Measurements from ENCODE around the gene CXXC5.

Gene CXXC5

DNA sequence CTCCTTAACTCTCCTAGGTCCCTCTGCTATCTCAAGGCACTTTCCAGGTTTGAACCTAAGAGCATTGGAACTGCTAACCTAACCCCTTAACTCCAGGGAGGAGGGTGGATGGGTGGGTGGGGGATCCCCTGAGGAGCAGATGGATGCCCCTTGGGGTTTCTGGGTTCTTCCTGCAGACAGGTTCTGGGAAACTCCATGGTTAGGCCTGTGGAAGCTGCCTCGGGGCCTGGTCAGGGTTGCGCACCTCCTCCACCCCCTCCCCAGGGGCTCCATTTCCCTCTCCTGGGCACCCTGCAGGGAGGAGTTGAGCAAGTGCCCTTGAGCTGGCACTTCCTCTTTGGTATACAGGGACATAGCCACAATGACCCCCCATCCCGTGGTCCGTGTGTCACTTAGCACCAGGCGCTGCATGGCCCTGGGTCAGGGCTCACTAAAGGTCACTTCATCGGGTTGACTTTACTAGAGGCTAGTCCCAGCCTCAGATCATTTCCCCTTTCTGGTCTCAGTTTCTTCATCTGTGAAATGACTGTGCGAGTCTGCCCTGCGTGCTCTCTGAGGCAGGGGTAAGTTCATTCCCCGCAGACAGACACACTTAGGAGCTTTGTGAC is 16.0 kb downstream of the CXXC5 start:
- H3K4me3 ChIP-seq (ENCODE audit: low read depth, low read length) = no peak overlapping the region

DNA sequence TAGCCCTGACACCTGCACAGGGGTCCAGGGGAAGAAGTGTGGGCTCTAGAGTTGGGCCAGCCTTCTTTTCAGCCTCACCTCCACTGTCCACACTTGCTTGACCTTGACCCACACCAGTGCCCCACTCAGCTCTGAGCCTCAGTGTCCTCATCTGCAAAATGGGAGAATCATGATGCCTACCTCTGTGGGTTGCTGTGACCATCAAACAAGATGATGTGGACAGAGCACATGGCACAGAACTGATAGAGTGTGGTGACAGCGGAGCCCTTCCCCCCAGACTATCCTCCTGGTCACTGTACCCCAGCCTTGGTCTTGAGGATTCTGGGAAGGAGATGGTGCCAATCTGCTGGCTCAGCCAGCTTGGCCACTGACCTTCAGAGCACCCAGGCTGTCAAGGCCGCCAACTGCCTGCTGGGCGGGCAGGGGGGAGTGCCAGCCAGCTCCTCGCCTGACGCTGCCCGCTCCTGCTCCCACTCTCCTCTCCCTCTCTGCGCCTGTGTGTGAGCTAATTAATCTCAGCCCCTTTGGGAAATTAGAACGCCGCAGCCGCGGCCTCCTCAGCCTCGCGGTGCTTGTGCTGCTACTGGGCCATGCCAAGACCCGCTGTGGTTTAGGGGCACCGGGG is 16.7 kb downstream of the CXXC5 start:
- no peak overlapping the region for H3K4me3 ChIP-seq (ENCODE audit: low read depth, low read length)

DNA sequence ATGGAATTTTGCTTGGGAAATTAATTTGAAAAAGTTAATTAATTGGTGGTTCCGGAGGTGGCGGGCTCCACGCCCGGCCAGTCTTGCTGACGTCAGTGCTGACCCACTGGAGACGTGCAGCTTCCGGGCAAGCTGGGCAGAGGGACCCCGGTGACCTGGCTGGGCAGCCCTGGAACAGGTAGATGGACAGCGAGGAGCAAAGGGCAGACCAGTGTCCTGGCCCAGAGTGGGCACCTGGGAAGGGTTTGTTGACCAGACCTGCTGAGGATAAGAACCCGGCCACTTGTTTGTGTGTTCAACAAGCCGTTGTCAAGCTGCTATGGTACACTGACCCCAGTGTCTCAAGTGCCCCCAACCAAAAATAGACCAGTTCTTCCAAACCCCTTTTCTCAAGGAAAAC is 17.5 kb downstream of the CXXC5 start:
- no peak overlapping the region for H3K4me3 ChIP-seq (ENCODE audit: low read depth, low read length)

DNA sequence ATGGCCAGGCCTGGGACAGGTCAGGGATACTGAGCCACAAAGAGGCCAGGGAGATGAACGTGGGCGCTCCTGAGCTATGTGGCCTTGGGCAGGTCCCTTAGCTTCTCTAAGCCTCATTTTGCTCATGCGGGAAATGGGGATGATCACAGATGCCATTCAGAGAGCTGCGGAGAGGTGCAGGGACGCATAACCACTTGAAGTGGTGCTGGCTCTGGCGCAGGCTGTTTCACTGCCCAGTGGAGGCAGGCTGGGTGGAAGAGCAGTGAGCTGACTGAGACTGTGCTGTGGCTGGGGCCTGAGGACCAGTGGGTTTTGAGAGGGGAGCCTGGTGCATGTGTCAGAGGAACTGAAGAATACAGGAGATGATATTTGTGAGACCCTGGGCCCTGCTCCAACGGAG is 18.4 kb downstream of the CXXC5 start:
- H3K4me3 ChIP-seq (ENCODE audit: low read depth, low read length) = no peak overlapping the region

DNA sequence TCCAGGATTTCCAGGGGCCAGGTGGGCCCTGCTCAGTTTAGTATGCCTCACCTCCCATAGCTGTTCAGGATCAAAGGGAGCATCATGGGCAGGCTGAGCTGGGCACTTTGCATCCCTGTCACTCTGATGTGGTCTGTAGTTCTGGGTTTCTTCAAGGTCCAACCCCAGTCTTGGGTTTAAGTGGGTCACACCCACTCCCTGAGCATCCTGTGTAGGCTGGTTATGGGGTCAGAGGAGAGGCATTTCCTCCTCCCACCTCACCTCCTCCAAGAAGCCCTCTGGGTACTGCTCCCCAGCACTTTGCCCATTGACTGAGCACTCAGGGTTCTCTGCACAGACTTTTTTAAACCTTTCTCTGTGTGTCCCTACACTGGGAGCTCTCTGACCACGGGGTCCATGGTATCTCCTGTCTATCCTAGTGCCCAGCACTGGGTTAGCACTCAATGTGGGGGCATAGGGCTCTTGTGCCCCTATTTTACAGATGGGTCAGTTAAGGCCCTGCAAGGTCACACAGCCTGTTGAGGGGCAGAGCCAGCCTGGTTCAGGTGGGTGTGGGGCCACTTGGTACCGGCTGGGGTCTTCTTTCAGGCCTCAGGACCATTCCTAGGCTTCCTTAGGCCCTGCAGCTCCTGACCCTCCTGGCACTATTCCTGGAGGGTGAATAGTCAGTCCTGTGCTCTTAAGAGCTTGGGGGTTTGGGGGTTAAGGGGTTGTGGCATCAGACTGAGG is 19.0 kb downstream of the CXXC5 start:
- no peak overlapping the region for H3K4me3 ChIP-seq (ENCODE audit: low read depth, low read length)

DNA sequence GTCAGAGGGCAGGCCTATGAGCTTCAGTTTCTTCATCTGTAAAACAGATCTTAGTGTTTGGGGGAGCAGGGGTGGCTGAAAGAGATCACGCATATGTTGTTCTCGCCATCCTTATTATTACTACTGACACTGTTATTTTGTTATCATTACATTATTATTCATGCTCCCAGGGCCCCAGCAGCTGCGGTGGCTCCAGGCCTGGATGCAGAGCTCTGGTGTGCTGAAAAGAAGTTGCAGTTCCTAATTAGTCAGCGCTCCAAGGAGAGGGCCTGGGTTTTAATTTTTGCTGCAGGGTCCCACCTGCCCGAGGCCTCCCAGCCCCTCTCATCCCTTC is 19.5 kb downstream of the CXXC5 start:
- no peak overlapping the region for H3K4me3 ChIP-seq (ENCODE audit: low read depth, low read length)

DNA sequence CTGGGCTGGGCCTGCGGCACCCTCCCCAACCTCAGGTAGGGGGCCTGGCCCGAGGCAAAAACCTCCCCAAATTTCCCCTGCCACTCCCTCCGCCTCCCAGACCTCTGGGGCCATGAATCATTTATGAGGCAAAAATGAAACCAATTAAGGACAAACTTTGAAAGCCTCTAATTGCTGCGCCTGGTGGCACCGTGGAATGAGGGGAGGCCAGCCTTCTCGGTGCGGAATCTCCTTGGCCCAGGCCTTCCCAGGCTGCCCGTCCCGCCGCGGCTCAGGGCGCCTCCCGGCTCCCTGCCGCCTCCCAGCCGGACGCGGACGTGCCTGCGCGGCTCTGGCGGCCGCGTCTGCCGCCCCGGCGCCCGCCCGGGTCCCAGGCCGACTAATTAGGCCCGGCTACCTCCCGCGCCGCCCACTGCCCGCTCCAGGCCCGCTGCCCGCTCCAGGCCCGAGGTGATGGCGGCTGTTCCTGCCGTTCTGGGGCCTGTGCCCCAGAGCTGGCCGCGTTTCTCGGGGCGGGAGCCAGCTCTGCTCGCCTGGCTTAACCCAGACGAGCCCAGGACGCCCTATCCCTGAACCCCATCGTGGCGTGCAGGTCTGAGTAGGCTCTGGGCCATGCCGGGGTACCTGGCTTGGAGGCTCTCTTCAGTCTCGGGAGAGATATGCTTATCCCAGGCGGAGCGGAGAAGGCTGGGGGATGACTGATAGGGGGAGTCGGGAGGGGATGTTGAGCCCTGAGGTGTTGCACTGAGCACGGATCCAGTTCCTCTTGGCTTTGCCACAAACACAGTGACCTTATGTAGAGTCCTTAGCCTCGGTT is 20.1 kb downstream of the CXXC5 start:
- no peak overlapping the region for H3K4me3 ChIP-seq (ENCODE audit: low read depth, low read length)

DNA sequence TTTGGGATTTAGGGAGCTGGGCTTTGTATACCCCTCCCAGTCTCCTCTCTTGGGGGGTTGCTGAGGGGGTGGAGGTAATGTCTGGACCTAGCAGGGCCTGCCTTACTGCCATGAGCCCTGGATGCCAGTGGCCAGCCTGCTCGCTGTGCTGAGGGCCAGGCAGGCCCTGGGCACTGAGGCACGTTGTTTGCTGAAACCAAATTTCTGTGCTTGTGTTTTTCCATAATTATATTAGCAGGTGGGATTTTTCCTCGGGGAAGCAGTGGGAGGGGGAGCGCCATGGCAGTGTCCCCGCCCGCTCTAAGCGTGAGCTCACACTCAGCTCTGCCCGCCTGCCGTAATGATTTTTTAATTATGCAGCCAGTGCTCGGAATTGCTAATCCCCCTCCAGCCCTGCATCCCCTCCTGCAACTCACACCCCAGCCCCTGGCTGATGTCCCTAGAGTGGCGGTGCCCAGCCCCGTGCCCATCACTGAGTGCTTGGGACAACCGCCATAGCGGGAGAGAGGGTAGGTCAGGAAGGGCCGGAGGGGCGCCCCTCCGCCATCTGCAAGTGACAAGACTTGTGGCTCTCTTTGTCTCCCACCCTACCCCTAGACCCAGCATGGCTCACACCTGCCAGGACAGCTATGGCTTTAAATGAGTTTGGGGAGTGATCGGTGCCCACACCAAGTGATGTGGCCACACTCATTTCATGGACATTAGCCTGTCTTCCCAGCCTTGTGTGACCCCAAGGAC is 20.9 kb downstream of the CXXC5 start:
- no peak overlapping the region for H3K4me3 ChIP-seq (ENCODE audit: low read depth, low read length)

DNA sequence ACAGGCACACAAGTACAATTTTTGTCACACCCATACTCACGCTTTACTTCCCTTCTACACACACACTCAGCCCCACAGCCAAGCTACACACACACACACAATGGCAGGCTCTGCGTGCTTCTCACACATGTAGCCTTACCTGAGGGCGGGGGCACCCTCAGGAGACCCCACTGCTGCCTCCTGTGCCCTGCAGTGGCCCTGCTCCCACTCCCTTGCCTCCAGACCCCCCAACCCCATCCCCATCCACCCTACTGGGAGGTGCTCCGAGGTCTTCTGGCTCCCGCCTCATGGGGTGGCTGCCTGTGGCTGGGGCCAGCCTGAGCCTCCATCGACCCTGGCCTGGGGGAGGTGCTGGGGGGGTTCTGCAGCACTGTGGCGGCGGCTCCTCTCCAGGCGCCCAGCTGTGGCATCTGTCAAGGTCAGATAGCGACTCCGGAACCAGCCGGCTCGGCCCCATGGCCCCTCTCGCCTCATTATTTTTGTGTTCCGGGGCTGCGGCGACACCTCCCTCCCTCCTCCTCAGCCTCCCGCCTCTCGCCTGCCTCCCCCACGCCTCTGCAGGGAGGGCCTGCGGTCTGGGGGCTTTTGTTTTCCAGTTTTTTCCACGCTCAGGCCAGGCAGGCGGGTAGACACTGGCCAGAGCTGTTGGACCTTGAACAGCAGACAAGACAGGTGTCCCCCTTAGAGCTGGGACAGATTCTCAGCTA is 21.7 kb downstream of the CXXC5 start:
- H3K4me3 ChIP-seq (ENCODE audit: low read depth, low read length) = no peak overlapping the region

DNA sequence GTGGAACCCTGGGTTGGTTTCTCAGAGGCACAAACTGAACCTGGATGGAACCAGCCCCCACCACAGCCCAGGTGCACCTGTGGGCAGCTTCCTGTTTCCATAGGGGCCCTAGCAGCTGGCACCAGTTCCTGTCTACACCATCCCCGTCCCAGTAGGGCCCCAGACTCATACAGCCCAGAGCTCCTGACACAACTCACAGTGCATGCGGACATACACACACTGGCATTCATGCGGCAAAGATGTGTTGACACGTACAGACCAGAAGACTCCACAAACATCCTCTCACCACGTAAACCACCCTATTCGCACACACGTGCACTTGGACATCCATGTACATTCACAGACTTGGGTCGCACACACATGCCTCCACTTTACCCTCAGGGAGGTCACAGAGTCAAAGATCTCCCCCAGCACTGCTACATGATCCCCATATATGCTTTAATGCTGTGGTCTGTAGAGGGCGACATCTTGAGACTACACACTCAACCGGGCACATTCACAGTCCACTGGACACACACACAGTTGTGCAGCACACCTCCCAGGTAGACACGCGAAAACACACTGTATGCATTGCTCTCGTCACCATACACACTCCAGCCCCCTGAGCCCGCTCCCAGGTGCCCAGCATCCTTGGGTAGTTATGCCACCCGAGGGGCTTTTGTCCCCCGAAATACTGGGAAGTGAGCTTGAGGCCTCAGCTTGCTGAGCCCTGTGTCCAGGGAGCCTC is 22.4 kb downstream of the CXXC5 start:
- no peak overlapping the region for H3K4me3 ChIP-seq (ENCODE audit: low read depth, low read length)

DNA sequence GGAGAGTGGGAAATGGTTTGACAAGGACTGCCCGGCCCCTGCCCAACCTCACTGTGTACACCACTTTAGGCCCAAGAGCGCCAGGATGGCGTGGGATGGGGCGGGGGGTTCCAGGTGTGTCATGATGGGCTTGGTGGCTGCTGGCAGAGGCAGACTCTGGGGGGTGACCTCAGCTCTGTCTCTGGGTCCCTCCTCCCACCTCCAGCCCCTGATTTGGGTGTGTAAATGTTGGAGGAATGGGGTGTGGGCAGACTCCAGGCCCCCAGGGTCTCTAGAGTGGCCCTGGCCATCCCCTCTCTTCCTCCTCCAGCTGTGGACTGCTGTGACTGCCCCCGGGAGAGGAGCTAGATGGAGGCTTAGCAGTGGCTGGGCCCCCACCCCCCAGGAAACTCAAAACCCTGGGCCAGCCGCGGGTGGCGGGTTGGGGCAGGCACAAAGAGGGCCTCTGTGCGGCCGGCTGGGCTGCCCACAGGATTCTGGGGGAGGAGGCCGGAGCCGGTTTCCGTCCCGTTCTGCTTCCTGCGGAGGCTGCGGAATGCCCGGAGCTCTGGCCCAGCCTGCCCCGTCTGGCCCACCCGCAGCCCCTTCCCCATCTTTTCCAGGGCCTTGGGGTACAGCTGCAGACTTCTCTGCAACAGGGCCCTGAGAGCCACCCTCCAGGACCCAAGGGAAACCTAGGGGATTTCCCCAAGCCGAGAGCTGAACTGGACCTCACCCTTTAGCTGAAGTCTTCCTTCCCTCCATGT is 23.1 kb downstream of the CXXC5 start:
- H3K4me3 ChIP-seq (ENCODE audit: low read depth, low read length) = no peak overlapping the region

DNA sequence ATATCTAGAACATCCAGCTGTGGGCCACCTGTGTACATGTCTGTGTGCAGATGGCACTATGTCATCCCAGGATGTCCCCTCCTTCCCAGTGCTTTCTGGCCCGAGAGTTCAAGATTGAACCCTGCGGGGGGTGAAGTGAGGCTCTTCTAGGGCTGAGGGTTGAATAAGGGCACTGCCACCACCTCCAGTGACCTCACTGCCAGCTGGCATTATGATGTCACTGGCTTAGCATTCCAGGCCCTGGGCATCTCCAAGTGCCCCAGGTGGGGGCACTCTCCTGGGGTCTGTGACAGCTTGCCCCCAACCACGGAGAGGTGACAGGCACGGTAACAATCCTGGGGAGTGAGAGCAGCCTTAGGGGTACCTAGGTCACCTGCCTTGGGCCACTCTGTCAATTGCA is 27.1 kb downstream of the CXXC5 start:
- no peak overlapping the region for H3K4me3 ChIP-seq (ENCODE audit: low read depth, low read length)

DNA sequence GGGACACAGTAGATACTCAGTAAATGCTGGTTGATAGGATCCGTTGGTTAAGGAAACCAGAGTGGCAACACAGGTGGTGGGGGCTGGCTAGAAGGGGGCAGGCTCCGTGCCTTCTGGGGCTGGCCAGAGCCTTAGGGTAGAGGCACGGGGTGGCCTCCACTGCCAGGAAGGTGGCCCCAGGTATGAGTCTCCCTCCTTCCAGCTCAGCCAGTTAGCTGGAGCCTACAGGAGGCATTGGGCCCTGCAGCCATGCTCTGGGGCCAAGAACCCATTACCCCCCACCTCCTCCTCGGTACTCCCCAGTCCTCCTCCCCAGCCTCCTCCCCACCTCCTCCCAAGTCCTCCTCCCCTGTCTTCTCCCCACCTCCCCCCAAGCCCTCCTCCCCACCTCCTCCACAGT is 27.7 kb downstream of the CXXC5 start:
- no peak overlapping the region for H3K4me3 ChIP-seq (ENCODE audit: low read depth, low read length)

DNA sequence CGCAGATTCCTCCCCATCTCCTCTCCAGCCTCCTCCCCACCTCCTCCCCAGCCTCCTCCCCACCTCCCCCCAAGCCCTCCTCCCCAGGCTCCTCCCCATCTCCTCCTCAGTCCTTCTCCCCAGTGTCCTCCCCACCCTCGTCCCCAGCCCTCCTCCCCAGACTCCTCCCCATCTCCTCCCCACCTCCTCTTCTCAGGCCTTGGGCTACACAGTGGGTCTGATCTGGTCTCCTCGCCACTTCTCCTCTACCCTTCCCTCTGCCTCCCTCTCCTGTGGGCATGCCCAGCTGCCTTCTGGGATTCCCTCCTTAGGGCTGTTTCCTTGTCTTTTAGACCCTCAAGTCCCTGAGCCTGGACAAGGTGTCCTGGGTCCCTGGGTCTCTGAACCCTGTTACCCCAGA is 28.3 kb downstream of the CXXC5 start:
- H3K4me3 ChIP-seq (ENCODE audit: low read depth, low read length) = no peak overlapping the region

DNA sequence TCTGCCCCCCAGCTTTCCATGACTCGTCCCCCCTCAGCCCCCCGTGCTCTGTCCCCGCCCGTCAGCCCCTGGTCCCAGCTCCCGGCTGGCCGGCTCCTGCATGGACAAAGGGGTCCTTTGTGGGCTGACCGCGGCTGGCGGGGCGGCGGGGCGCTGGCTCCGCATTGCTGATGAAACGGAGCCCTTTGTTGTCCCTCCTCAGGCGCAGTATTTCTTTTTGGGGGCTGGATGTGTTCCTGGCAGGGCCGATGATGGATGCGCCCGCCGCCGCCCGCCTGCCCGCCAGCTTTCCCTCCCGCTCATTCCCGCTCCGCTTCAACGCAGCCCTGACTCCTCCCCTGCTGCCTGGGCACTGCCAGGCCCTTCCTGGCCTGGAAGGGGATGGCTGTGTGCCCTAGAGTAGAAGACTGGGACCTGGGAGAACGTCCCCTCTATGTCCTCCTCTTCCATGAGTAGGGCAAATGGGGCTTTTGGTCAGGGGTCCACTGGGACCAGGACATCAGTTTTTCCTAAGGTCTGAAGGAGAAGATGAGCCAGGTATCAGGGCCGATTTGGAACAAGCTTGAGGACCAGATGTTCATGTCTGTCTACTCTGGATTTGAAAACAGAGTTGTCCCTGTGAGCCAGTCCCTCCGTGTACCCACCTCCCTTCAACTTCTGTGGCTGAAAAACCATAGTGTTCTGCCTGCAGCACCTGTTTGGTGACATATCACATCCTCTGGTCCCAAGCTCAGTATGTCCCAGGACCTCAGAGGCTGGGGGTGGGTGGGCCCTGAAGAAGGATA is 29.0 kb downstream of the CXXC5 start:
- H3K4me3 ChIP-seq (ENCODE audit: low read depth, low read length) = no peak overlapping the region

DNA sequence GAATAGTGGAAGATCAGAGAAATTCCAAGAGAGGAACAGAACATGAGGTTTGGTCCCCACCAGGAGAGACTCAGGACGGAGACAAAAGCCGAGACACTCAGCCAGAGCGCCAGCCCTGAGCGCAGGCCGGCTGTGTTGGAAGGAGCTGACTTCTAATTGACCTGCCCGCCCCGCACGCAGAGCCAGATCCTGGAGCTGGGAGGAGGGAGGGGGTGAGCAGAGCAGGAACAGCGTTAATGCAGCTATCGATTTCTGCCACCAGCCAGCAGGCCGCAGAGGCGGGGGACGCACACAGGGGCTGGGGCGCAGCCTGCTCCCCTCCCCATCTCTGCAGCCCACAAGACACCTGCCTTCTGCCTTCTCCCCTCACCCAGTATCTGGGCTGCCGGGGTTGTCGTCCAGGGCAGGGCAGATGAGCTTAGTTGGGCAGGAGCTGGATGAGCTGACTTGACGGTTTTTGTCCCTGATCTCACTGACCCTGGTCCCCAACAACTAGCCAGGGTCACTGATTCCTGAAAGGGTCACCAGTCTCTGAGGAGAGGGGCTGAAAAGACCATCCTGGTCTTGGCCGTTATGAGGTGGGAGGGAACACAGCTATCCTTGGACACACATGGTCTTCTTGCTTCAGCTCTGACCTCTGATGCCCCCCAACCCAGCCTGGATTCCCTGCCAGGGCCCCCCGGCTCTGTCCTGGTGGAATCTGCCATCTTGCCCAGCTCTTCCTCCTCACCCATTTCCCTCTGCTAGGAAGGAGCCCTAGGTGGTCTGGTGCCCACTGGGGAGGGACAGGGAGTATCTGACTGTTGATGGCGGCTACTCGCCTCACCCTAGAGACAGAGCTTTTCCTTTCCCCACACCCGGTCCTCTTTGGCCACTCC is 29.8 kb downstream of the CXXC5 start:
- no peak overlapping the region for H3K4me3 ChIP-seq (ENCODE audit: low read depth, low read length)
